ENCODE results near the gene PIGX.
A peak's percentile ranks its signal among the peaks of the same experiment; 100 is the strongest.

PIGX gene

DNA sequence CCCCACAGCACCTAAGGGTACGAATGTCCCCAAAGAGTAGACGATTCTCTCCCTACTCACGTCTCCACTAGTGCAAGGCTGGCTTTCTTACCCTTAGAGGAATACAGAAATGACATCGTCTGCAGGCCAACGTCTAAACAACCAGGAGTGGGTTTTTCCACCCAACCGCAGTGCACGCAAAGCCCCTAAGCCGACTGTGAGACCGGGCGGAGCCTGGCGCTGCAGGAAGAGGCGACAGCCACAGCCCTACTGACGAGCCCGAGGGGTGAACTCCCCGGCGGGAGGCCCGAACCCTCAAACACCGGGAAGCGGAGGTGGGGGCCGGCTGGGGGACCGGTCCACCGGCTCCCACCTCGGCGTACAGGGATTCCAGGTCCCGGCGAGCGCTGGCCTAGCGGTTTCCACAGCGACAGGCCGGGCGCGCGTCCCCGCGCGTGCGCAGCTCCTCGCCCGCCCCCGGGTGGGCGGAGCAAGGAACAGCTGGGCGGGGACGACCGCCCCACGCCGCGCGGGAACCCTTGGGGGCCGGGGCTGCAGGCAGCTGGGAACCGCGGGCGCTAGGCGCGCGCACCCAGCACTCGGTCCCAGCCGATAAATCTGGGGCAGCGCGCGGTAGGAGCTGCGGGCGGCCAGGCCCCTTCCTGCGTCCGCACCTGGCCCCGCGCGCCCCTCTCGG lies at the start of gene PIGX, which contains the start of gene CEP19:
Gene PIGX, plus strand, starts transcription at position 540 of the 676 bp plus-strand sequence.
Gene CEP19, minus strand, starts transcription at position 413 of the 676 bp plus-strand sequence. CDS start 3,593 bp downstream, outside the sequence.
- DNase-seq = peak; percentile 64

DNA sequence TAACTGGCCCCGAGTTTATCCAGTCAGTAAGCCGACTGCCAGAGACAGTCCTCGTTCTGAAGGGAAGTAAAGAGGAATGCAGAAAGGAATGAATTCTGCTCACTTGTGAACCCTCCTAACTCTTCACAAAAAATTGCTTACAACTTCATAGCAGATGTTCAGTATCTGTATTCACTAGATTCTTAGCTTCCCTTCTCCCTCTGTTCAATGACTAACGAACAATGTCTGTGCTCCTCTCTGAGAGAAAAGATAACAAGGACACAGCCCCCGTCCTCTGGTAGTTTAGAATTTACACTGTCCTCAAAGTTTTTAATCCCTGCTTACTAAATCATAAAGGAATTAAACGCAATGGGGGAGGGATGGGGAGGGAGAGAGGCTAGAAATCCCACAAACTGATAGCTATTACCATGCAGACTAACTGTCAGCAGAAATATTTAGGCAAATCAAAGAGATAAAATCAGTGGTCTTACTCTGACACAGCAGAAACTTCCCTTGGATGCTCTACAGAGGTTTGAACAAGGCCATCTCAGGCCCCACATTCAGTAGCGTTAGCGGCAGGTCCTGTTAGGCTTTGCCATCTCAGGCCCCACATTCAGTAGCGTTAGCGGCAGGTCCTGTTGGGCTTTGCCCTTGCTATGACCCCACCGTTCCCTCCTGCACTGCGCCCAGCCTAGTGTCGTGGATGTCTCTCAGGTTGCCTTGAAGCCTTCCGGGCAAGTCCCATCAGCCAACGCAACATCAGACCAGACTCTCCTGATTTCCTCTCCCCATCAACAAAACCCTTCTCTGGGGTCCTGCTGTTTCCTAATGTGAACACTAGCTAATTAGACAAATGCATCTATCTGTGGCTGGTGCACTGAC lies 49.2 kb upstream of the PIGX start:
- DNase-seq = no peak

DNA sequence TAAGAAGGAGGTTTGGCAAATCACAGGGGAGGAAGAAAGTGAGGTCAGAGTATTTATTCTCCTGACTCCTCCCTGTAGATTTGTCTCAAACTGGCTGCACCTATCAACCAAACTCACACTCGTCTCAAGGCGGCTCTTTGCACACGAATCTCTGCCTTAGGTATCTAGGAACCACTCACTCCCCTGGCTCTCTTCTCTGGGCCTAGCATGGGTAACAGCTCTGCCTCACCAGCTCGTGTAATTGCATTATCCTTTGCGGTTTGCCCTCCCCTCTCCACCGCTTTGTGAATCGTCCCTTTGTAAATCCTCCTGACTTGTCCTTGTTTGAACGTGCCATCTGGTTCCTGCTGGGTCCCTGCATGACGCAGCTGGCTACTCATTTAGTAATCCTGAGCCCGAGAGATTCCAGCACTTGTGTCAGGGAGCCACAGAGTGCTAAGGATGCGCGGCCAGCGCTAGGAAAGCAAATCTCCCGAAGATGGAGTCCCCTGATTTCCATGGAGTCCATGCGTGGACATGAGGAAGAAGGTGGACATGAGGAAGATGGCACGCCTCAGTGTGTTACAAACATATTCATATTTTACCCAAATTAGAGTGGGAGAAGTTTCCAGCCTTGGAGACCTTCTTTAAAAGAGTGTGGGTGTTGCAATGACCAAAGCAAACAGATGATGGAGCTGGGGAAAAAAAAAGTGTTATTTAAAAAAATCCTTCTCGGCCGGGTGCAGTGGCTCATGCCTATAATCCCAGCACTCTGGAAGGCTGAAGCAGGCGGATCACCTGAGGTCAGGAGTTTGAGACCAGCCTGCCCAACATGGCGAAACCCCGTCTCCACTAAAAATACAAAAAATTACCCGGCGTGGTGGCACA lies 45.9 kb upstream of the PIGX start:
- peak; percentile 97 for DNase-seq

DNA sequence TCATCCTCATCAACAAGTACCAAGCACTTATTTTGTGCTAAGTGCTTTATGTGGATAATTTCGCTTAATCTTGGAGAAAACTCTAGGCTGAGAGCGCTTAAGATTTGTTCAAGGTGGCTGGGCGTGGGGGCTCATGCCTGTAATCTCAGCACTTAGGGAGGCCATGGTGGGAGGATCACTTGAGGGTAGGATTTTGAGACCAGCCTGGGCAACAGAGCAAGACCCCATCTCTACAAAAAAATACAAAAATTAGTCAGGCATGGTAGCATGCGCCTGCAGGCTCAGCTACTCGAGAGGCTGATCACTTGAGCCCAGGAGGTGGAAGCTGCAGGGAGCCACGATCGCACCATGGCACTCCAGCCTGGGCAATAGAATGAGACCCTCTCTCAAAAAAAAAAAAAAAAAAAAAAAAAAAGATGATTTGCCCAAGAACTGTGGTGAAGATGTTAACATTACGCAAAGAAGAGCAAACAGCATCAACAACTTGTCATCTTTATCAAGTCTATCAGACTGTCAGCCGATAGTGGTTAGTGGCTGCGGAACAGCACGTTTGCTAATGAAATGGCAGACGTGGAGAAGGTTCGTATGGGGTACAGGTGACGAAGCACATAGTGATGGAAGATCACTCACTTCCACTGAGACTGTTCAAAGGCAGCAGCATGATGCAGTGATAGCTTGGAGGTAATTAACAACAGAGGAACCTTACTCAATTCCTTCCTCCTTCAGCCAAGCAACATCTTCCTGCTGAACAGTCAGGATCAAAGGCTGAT lies 44.9 kb upstream of the PIGX start:
- DNase-seq = no peak

DNA sequence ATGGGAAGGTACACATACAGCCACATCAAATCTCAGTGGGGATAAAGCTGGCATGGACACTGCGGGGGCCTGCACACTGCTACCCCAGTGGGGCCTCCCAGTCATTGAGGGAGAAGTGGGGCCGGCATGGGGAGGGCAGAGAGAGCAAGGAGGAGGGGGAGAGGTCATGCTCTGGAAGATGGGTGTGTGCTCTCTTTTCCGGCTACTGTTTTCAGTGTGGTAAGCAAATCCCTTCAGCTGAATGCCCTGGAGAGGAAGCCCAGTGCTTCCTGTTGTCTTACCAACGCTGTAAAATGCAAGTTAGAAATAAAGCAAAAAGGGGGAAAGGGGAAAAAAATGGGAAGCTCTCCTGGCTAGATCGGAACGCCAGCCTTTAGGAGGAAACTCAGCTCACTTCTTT lies 41.8 kb upstream of the PIGX start:
- DNase-seq = no peak

DNA sequence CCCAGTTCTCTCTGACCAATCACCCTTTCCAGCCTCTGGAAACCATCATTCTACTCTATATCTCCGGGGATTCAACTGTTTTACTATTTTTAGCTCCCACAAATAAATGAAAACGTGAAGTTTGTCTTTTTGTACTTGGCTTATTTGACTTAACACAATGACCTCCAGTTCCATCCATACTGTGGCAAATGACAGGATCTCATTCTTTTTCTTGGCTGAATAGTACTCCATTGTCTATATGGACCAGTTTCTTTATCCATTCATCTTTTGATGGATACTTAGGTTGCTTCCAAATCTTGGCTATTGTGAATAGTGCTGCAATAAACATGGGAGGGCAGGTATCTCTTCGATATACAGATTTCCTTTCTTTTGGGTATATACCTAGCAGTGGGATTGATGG lies 38.5 kb upstream of the PIGX start:
- DNase-seq = no peak

DNA sequence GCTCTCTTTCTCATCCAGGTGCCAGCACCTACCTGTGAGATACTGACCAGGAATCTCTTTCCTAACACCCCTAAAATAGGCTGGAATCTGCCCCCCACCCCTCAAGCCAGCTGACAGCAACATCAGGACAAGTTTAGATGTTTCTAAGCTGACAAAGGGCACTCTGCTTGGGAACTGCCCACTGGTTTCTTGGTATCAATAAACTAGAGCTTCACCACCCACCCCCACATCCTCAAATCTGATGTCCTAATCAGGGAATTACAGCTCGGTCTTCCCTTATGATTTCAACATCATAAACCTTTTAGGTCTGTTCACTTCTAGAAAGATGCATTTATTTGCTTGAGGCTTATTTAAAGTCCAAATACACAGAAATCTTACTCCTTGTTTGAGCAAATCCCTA lies 34.8 kb upstream of the PIGX start:
- no peak for DNase-seq

DNA sequence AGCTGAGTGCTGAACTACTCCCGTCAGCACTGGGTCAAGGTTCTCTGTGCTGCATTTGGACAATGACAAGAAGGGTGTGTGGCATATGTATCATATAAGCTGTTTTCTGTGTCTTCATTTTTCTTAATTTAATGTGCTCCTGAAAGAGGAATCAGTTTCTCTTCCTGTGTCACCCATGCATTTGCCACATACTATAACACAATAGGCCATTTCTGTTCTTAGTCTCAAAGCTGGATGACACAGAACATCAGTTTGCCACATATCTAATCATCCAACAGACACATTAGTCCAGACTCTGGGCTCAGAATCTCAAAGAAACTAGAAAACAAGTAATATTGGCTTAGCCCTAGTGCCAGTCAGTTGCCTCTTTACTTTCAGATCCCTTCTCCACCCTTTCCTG lies 34.2 kb upstream of the PIGX start:
- DNase-seq = no peak

DNA sequence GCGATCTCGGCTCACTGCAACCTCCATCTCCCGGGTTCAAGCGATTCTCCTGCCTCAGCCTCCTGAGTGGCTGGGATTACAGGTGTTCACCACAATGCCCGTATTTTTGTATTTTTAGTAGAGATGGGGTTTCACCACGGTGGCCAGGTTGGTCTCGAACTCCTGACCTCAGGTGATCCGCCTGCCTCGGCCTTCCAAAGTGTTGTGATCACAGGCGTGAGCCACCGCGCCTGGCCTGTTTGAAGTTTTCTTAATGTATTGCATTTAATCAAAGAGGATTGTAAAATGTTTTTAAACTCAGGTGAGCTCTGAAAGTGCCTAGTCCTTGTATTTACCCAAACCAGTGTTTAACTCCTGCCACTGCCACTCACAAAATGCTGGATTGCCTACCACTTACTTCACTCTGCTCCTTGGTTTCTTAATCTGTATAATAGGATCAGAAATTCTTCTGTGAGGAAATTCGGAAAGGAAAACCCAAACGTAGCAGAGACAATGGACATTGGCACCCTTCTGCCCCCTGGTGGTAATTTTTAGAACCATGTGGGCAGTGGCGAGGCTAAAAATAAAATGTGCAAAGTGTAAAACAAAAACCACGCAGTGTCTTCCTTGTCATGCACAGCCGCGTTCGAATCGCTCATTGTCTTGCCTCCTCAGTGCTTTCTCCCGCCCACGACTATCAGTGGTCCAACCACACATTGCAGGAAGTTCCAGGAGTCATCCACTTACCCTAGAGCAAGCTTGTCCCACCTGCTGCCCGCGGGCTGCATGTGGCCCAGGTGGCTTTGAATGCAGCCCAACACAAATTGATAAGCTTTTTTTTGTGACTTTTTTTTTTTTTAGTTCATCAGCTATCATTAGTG lies 27.4 kb upstream of the PIGX start:
- DNase-seq = peak; percentile 25

DNA sequence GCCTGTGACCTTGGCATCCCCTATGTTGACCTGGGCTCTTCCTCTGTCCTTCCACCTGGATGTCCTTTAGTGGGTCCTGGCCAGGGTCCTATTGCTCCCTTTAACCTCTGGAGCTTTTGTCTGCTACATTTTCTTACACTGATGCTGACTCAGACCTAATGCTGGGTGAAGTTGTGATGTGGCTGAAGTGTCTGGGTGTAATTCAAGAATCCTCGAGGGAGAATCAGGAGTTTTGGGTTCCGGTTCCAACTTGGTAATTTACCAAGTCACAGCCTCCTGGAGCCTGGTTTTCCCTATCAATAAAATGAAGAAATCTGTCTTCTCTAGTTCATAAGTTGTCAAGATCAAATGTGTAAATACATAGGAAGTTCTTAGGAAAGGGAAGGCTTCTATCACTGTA lies 25.7 kb upstream of the PIGX start:
- DNase-seq = no peak

DNA sequence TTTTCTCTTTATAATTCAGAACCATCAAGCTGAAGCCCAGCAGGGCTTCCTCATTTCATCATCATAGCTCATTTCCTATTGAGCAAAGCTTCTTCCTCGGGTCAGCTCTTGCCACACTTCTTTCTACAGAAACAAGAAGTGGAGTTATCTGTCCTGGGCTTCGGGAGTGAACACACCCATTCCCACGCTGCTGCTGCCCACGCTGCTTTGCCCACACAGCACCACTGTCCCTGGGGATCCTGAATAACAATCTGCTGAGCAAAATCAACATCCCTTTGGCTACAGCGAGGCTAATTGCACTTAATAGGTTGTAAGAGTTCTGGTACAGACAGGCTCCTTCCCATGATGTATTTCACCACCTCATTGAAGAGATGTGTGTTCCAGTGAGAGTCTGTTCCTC lies 23.8 kb upstream of the PIGX start:
- DNase-seq = no peak

DNA sequence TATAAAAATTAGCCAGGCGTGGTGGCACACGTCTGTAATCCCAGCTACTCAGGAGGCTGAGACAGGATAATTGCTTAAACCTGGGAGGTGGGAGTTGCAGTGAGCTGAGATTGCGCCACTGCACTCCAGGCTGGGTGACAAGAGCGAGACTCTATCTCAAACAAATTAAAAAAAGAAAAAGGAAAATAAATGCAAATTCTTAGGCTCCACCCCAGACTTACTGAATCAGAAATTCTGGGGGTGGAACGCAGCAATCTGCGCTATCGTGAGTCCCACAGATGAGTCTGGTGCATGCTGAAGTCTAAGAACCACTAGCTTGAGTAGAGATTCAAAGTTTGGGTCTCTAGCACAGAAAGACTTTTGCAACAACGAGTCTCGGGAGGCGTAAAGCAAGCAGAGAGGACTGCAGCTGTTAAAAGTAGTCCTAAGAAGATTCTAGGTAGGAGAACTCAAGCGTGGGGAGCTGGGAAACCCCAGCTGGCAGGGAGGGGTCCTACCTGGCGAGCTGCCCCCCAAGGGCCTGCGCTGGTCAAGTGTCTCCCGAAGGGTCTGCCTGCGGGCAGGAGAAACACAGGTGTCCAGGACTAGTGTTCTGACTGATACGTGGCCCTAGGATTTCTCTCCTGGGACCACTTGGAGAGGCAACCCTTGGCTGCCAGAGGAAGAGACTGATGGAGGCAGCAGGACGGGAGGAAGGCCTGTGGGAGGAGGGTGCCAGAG lies 22.1 kb upstream of the PIGX start:
- no peak for DNase-seq

DNA sequence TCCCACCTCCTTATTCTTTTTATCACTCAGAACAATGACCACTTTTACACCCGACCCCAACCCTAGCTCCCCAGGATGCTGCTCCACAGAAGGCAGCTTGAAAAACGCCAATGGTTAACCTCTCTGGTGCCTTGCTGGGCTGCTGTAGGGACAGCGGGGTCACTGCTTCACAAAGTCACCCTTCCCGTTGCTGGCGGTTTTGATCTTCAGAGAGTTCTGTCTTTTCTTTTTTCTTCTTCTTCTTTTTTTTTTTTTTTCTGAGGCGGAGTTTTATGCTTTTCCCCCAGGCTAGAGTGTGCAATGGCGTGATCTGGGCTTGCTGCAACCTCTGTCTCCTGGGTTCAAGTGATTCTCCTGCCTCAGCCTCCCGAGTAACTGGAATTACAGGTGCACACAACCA lies 20.8 kb upstream of the PIGX start:
- DNase-seq = no peak

DNA sequence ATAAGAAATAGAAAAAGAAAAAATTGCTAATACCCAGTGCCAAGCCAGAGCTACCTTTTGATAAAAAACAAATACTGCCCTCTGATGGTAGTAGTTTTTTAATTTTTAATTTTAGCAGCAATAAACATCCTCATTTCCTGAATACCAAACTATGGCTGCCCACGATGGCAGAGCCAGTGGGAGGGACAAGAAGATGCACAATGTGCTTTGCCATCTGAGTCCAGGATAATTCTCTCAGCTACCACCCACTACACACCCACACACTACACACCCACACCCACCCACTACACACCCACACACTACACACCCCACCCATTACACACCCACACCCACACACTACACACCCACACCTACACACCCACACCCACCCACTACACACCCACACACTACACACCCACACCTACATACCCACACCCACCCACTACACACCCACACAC lies 18.0 kb upstream of the PIGX start:
- DNase-seq = no peak

DNA sequence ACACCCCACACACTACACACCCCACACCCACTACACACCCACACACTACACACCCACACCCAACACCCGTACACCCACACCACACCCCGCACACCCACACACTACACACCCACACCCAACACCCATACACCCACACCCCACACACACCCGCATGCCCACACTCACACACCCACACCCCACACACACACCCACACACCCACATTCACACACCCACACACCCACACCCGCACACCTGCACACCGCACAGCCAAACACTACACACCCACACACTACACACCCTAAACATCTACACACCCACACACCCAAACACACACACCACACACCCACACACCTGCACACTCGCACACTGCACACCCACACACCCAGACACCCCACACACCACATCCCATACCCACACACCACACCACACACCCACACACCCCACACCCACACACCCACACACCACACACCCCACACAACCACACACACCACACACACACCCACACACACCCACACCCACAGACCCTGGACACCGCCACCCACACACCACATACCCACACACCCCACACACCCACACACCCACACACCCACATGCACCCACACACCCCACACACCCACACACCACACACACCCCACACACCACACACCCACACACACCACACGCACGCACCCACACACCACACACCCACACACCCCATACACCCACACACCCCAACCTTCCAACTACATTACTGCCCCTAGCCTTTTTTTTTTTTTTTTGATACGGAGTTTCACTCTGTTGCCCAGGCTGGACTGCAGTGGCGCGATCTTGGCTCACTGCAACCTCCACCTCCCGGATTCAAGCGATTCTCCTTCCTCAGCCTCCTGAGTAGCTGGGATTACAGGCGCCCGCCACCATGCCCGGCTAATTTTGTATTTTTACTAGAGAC lies 17.0 kb upstream of the PIGX start:
- no peak for DNase-seq

DNA sequence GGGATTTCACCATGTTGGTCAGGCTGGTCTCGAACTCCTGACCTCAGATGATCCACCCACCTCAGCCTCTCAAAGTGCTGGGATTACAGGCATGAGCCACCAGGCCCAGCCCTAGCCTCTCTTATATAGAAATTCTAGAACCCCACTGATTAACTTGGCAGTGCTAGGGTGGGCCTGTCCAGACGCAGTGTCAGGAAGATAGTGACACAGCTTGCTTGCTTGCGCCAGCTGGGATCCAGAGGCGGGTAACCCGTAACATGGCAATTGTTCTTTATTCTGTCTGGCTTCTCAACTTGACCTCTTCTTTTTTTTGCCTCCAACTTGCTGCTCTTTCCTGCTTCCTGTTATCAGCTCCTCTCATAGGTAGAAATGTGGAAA lies 16.3 kb upstream of the PIGX start:
- DNase-seq = no peak

DNA sequence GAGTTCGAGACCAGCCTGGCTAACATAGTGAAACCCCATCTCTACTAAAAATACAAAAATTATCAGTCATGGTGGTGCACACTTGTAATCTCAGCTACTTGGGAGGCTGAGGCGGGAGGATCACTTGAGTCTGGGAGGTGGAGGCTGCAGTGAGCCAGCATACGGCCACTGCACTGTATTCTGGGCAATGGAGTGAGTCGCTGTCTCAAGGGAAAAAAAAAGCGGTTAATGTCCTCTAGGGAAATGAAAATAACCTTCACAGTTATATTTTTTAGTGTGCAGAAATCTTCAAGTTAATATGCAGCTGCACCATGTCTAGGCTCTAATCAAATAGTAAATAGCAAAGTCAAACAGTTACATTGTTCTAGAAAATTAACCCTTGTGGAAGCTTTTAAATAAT lies 14.9 kb upstream of the PIGX start:
- no peak for DNase-seq

DNA sequence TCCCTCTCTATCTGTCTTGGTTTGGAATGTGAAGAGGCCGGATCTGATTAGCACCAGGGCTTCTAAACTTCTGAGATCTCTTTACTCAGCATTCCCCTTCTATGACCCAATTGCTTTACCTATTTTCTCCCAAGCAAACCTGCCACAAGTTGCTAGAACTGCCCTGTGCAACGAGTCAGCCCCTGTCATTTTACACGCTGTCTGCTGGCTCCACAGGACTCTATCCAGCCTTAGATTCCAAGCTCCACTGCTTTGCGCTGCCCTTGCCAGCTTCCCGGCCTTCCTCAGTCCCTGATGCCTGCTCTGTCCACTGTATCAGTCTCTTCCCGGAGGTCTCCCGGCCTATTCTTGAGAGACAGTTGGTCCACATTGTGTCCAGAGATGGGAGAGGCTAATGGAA lies 12.4 kb upstream of the PIGX start:
- no peak for DNase-seq

DNA sequence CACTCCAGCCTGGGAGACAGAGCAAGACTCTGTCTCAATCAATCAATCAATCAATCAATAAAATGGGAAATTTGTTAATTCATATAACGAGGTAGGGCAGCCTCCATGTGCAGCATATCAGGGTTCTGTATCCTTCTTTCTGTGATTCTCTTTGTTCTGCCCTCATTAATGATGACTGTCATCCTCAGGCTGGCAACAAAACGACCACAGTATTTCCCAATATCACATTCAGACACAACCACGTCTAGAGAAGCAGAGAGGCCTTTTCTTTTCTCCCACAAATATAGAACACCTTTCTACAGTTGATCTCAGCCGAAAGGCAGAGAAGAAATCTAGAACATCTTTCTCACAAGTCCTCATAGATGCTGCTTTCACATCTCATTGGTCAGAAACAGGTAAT lies 11.4 kb upstream of the PIGX start:
- no peak for DNase-seq

DNA sequence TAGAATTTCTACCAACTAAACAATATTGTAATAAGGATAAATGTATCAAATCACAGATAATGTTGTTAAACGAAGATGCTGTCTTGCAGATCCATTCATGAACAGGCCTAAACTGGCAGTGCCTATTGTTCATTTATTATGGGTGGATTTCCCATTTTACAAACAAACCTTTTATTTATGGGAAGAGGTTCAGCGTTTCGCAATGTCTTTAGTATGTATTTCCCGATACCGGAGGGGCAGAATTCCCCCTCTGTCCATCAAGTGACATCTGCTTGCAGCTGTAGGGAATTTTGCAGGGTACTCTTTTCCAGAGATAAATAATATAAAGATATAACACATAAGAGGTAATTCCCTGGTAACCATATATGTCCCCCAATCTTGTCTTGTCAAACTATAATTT lies 5.8 kb upstream of the PIGX start:
- no peak for DNase-seq
